Mononuclear cell (primary cell): Measurements from ENCODE around the gene KANSL1L. TPM values are rescaled to one million over a fixed set of nuclear protein-coding genes. Genes with fewer than 3 reads are reported as not detected.
A peak's percentile ranks its signal among the peaks of the same experiment; 100 is the strongest.
"Not testable (repeated sequence)": the region's sequence is repeated elsewhere in the genome, so short reads cannot be mapped to it uniquely, and the experiment has no call there.

ENCODE experiments used
- H3K27me3 ChIP-seq: 2 replicates; pipeline ENCODE4 v1.6.0; 2011; ENCODE audit warnings: low read length, control low read depth; ENCODE audit not compliant: insufficient read depth
- H3K4me1 ChIP-seq: 2 replicates; pipeline ENCODE4 v1.5.1; 2011; ENCODE audit warnings: mild to moderate bottlenecking, low read length, control low read depth; ENCODE audit not compliant: insufficient read depth
- H3K4me3 ChIP-seq: 2 replicates; pipeline ENCODE4 v1.5.1; 2011; ENCODE audit warnings: mild to moderate bottlenecking, low read length, moderate library complexity
- H3K9me3 ChIP-seq: 2 replicates; pipeline ENCODE4 v1.5.1; 2011; ENCODE audit warnings: low read depth, mild to moderate bottlenecking, control low read depth, low read length
- total RNA-seq: library from RNA; depleted of rRNA; stranded (reverse); fragments of >200 nt; gene quantifications from one replicate; pipeline ENCODE4 v1.2.3, GENCODE V29; 2012

Gene KANSL1L
- total RNA-seq, 1 donor, result 15.4 TPM

- not testable (repeated sequence) for H3K9me3 ChIP-seq, H3K27me3 ChIP-seq, H3K4me1 ChIP-seq, H3K4me3 ChIP-seq
Measured at GRCh38 chr2:210183936-210184335, 12.7 kb upstream of the KANSL1L start.

DNA sequence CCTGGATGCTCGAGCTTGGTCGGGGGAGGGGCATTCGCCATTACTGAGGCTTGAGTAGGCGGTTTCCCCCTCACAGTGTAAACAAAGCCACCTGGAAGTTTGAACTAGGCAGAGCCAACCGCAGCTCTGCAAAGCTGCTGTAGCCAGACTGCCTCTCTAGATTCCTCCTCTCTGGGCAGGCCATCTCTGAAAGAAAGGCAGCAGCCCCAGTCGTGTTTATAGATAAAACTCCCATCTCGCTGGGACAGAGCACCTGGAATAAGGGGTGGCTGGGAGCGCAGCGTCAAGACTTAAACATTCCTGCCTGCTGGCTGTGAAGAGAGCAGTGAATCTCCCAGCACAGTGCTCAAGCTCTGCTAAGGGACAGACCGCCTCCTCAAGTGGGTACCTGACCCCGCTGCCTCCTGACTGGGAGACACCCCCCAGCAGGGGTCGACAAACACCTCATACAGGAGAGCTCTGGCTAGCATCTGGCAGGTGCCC lies 10.4 kb upstream of the KANSL1L start:
- not testable (repeated sequence) for H3K27me3 ChIP-seq, H3K4me1 ChIP-seq, H3K4me3 ChIP-seq, H3K9me3 ChIP-seq

- not testable (repeated sequence) for H3K4me1 ChIP-seq, H3K9me3 ChIP-seq, H3K4me3 ChIP-seq, H3K27me3 ChIP-seq
Measured at GRCh38 chr2:210181033-210181605, 9.9 kb upstream of the KANSL1L start.

GRCh38 chr2:210180477-210180876 lies 9.3 kb upstream of the KANSL1L start:
- no peaks in the 10 kb centered on the region for H3K4me1 ChIP-seq
- H3K4me3 ChIP-seq, result no peak overlapping the region
- H3K27me3 ChIP-seq, result no peaks in the 10 kb centered on the region
- no peaks in the 10 kb centered on the region for H3K9me3 ChIP-seq

DNA sequence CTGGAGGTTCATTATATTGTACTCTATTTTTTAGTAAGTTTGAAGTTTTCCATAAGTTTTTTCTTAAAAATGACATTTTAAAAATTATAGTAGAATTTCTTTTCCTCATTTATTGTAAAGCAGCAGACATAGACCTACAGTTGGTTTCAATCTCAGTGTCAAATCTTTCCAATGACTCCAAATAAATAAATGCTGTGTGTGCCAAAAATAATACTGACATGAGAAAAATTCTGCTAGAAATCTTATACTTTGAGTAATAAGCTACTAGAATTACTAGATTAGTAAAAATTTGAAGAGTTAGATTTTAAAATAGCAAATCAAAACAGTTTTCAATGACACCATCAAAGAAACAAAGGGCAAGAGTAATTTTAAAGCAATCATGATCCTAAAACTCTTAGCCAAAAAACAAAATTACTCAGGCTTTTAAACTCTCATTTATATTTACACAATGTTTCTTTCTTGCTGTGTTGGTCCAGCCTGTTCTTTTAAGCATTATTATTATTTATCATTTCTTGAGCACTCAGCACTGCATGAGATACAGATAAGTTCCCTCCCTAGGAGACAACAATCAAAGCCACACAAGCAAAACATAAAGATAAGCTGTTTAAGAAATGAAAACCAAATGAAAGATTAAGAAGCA lies 8.3 kb upstream of the KANSL1L start:
- H3K4me1 ChIP-seq, result no peaks in the 10 kb centered on the region

DNA sequence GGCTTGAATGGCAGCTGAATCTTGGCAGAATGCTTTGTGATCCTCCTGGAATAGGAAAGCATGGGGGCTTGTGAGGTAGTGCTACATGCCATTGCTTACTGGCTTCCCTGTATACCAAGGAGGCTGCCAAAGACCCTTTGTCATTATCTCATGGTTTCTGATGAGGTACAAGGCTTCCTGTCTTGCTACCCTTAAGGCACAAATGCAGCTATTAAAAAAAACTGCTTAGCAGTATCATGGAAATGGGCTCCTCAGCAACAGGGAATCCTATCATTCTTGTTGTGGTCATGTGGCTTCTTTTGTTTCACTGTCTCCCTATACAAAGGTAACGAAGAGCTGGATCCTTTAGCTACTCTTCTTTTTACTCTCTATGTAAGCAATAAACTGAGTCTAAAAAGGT lies 6.6 kb upstream of the KANSL1L start:
- Histone ChIP-seq H3K4me1 (no peaks in the 10 kb centered on the region), H3K9me3 (no peaks in the 10 kb centered on the region), H3K27me3 (no peaks in the 10 kb centered on the region), H3K4me3 (no peak overlapping the region)

More for the DNA sequence above, 8.3 kb upstream of the KANSL1L start:
- Histone ChIP-seq H3K27me3 (no peaks in the 10 kb centered on the region), H3K4me3 (no peak overlapping the region), H3K9me3 (no peaks in the 10 kb centered on the region)

DNA sequence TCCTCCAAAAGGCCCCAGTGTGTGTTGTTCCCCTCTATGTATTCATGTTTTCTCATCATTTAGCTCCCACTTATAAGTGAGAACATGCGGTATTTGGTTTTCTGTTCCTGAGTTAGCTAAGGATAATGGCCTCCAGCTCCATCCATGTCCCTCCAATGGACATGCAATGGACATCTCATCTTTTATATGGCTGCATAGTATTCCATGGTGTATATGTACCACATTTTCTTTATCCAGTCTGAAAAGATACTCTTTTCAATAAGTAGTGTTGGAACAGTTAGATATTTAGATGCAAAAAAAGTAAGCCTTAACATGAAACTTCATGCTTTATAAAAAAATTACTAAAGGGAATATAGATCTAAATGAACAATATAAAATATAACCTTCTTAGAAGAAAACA lies 5.9 kb upstream of the KANSL1L start:
- not testable (repeated sequence) for H3K9me3 ChIP-seq, H3K4me3 ChIP-seq, H3K4me1 ChIP-seq, H3K27me3 ChIP-seq

DNA sequence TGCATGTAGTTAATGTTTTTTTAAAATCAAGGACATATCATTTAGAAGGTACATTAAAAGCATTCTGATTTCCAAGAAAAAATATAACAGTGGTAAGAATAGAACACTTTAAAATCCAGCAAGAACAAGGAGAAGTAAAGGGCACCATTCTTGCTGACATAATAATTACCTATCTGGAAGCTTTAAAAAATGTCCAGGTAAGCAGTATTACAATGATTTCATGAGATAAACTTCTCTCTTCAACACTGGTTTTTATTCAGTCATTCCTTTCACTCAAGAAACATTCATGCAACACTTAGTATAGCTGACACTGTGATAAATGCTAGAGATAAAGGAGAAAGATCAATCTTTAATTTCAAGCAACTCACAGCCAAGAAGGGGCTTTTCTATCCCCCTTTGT lies 2.9 kb upstream of the KANSL1L start:
- H3K4me1 ChIP-seq, result peaks cover 13% of the 10 kb centered on the region
- H3K27me3 ChIP-seq, result no peaks in the 10 kb centered on the region
- no peaks in the 10 kb centered on the region for H3K9me3 ChIP-seq
- no peak overlapping the region for H3K4me3 ChIP-seq

GRCh38 chr2:210172219-210172575 lies 988 bp upstream of the KANSL1L start:
- Histone ChIP-seq H3K27me3 (no peaks in the 10 kb centered on the region), H3K4me3 (peak overlapping the region; percentile 90), H3K4me1 (peaks cover 13% of the 10 kb centered on the region), H3K9me3 (no peaks in the 10 kb centered on the region)

DNA sequence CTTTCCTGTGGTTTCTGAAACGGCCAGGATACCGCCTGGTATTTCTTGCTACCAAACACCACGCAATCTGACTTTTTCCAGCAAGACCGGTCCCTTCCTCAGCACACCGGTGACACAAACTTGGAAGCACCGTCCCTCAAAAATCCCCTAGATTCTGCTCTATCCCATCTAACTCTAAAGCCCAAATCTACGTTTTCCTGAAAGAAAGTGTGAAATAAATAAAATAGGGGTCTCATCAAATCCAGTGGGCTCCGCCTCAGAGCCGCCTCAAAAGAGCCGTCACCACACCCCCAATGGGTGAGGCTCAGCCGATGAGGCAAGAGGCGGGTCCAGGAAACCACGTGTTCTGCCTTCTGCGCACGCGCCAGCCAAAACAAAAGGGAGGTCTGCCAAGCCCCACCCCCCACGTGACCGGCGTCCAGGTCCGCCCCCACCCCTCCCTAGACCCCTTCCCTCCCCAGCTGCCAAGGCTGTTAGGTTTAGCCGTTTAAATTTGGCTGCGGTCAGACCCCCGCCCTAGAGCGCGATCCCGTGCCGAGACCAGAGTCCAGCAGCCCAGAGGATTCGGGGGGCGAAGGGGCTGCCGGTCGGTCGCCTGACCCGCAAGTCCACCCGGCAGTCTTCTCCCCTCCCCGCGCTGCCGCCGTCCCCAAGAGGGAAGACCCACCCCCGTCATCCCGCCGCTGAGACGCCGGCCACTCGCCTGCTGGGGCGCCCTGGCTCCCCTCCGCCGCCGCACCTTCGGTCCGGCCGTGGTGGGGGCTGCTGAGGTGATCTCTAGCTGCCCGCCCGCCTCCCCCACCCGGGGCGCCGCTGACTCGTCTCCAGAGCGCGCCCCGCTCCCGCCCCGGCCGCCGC lies 534 bp downstream of the KANSL1L start:
- H3K9me3 ChIP-seq, result no peaks in the 10 kb centered on the region
- no peaks in the 10 kb centered on the region for H3K27me3 ChIP-seq
- peak overlapping the region; percentile 90 for H3K4me3 ChIP-seq
- H3K4me1 ChIP-seq, result peaks cover 13% of the 10 kb centered on the region

- peaks cover 13% of the 10 kb centered on the region for H3K4me1 ChIP-seq
Measured at GRCh38 chr2:210170196-210170445, 1.1 kb downstream of the KANSL1L start.

GRCh38 chr2:210169516-210170195 lies 1.6 kb downstream of the KANSL1L start:
- Histone ChIP-seq H3K9me3 (no peaks in the 10 kb centered on the region), H3K27me3 (no peaks in the 10 kb centered on the region), H3K4me1 (peaks cover 13% of the 10 kb centered on the region), H3K4me3 (peak overlapping the region; percentile 90)

More at GRCh38 chr2:210170196-210170445, 1.1 kb downstream of the KANSL1L start:
- Histone ChIP-seq H3K27me3 (no peaks in the 10 kb centered on the region), H3K9me3 (no peaks in the 10 kb centered on the region), H3K4me3 (peak overlapping the region; percentile 90)

DNA sequence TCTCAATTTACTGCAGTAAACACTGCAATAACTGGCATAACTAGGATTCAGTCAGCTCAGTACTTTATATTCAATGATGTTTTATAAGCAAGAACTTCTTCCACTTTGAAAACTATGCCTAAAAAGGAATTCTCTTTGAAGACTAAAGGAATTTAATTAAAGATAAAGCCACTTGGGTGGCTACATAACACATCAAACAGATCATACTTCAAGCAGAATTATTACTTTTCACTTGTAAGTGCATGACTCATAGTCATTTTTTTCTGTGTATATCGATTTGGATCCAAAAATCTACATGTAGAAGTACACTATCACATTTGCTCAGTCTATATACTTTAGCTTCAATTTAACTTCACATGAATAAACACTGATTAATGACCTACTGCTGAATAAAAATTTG lies 4.0 kb downstream of the KANSL1L start:
- Histone ChIP-seq H3K4me1 (peaks cover 19% of the 10 kb centered on the region), H3K9me3 (no peaks in the 10 kb centered on the region), H3K4me3 (no peak overlapping the region), H3K27me3 (no peaks in the 10 kb centered on the region)

DNA sequence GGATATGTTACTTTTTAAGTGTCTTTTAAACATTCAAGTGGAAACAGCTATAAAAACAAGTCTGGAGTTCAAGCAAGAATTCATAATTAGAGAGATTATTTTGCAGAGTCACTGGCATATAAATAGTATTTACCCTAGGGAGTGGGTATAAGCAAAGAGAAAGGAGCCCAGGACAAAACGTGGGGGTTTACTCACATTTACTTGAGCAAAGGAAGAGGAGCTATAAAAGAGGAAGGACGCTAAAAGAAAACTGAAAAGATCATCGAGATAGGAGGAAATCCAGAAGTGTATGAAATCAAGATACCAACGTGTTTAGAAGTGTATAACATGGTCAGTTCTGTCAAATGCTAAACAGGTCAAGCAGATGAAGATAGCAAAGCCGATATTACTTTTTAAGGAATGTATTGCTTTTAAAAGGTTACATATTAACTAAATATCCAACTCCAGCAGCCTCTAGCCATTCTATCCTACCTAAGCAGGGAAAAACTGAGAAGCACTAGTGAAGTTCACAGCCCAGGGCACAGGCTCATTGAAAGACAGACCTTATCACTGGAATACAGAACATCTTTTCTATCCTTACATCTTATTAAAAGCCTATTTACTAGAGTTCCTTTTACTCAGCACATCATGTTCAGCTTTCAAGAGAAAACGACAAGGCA lies 8.6 kb downstream of the KANSL1L start:
- Histone ChIP-seq H3K4me1 (peaks cover 7% of the 10 kb centered on the region), H3K4me3 (no peak overlapping the region), H3K27me3 (no peaks in the 10 kb centered on the region), H3K9me3 (no peaks in the 10 kb centered on the region)

DNA sequence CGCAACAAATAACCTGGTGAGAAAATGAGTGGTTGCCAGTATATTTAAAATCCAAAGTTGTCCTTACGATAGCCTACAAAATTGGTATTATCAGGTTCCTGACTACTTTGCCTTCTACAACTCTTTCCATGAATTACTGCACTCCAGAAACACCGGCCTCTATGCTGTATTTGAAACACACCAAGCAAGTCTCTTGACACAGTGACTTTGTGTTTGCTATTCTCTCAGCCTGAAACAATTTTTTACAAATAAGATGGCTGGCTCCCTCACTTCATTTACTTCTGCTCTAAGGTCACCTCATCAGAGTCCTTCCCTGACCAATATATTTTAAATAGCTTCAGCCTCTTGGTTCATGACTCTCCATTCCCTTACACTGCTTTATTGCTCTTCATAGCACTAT lies 12.2 kb downstream of the KANSL1L start:
- H3K27me3 ChIP-seq, result no peaks in the 10 kb centered on the region
- no peak overlapping the region for H3K4me3 ChIP-seq
- H3K4me1 ChIP-seq, result peaks cover 7% of the 10 kb centered on the region
- no peaks in the 10 kb centered on the region for H3K9me3 ChIP-seq
